Dedifferentiated amniotic fluid mesenchymal stem cell (primary cell): Measurements from ENCODE around the gene SLC22A14.

Experiments used
- DNase-seq: peaks from one replicate; pipeline ENCODE4 v3.0.0-alpha.2; 2016; ENCODE audit errors: extremely low spot score

SLC22A14 gene

GRCh38 chr3:38343797-38344594, 61.9 kb downstream of the SLC22A14 start:
- DNase-seq = no peak

GRCh38 chr3:38345879-38346586, 63.9 kb downstream of the SLC22A14 start:
- no peak for DNase-seq

GRCh38 chr3:38346587-38347410, 64.7 kb downstream of the SLC22A14 start, which contains the start of gene XYLB:
TSS of gene XYLB (plus strand) at chr3:38346785. CDS start at chr3:38346869, 84 bp downstream.
- DNase-seq = peak; percentile 59

GRCh38 chr3:38347421-38348200, 65.5 kb downstream of the SLC22A14 start:
- no peak for DNase-seq

GRCh38 chr3:38348903-38349302, 66.8 kb downstream of the SLC22A14 start:
- no peak for DNase-seq

GRCh38 chr3:38349684-38350359, 67.7 kb downstream of the SLC22A14 start:
- DNase-seq = no peak

GRCh38 chr3:38353151-38353550, 71.1 kb downstream of the SLC22A14 start:
- DNase-seq = no peak

GRCh38 chr3:38354588-38355330, 72.7 kb downstream of the SLC22A14 start:
- no peak for DNase-seq

GRCh38 chr3:38359038-38359437, 76.9 kb downstream of the SLC22A14 start:
- no peak for DNase-seq

GRCh38 chr3:38360345-38360744, 78.3 kb downstream of the SLC22A14 start:
- no peak for DNase-seq

- no peak for DNase-seq
Observed at GRCh38 chr3:38361496-38361895, 79.4 kb downstream of the SLC22A14 start.

GRCh38 chr3:38362825-38363224, 80.7 kb downstream of the SLC22A14 start:
- DNase-seq = no peak

GRCh38 chr3:38364721-38365400, 82.8 kb downstream of the SLC22A14 start:
- DNase-seq = no peak

- DNase-seq = no peak
Observed at GRCh38 chr3:38365469-38366062, 83.5 kb downstream of the SLC22A14 start.

GRCh38 chr3:38366082-38366481, 84.0 kb downstream of the SLC22A14 start:
- no peak for DNase-seq

GRCh38 chr3:38367779-38368178, 85.7 kb downstream of the SLC22A14 start:
- no peak for DNase-seq
